ENCODE results near the gene OR4D2. TPM values are rescaled to one million over a fixed set of nuclear protein-coding genes. Genes with fewer than 3 reads are reported as not detected.

Gene OR4D2
- total and polyA plus RNA-seq, 4 donors = not detected

GRCh38 chr17:58219789-58220183 is 53.0 kb downstream of the OR4D2 start:
- Histone ChIP-seq H3K27me3 (ENCODE audit: control insufficient read depth in 4 of 4, insufficient read depth in 4 of 4, low read length in 3 of 4) (no peaks in the 10 kb centered on the region), H3K27ac (ENCODE audit: low read depth in 1 of 2, low read length in 2 of 2) (no peak overlapping the region), H3K4me3 (ENCODE audit: low read depth in 1 of 3, low read length in 3 of 3) (peak overlapping the region in 2 of 3 donors; percentile 86 to 100), H3K9ac (ENCODE audit: low read depth in 1 of 2, low read length in 2 of 2) (no peak overlapping the region), H3K4me1 (ENCODE audit: control insufficient read depth in 4 of 4, insufficient read depth in 4 of 4, low read length in 3 of 4) (peaks cover 0 to 13% (median 2%) of the 10 kb centered on the region in 4 donors), H3K9me3 (ENCODE audit: control insufficient read depth in 4 of 4, low read length in 3 of 4) (no peaks in the 10 kb centered on the region), H3K36me3 (ENCODE audit: control insufficient read depth in 4 of 4, insufficient read depth in 3 of 4, low read depth in 1 of 4, low read length in 3 of 4) (peaks cover 0 to 8% (median 2%) of the 10 kb centered on the region in 4 donors)
- DNase-seq (ENCODE audit: low spot score) = no peak
- TF ChIP-seq JUND (IDR thresholded peaks at IDR 0.05) (no peak), RXRA (IDR thresholded peaks at IDR 0.05) (no peak), ZBTB33 (IDR thresholded peaks at IDR 0.05) (no peak), NR2F2 (IDR thresholded peaks at IDR 0.05) (no peak), FOXA1 (IDR thresholded peaks at IDR 0.05) (no peak), YY1 (IDR thresholded peaks at IDR 0.05) (no peak), SP1 (IDR thresholded peaks at IDR 0.05) (no peak), ATF3 (IDR thresholded peaks at IDR 0.05) (no peak), HNF4G (IDR thresholded peaks at IDR 0.05) (no peak), CTCF (IDR thresholded peaks at IDR 0.05; ENCODE audit: low read depth, low read length, missing input control) (no peak), EGR1 (IDR thresholded peaks at IDR 0.05; ENCODE audit: low read depth in 2 of 2) (no peak), FOXA2 (IDR thresholded peaks at IDR 0.05) (no peak), GABPA (IDR thresholded peaks at IDR 0.05 in 1 of 2, conservative IDR thresholded peaks at IDR 0.05 in 1 of 2) (no peak), MAX (IDR thresholded peaks at IDR 0.05) (no peak), HNF4A (conservative IDR thresholded peaks at IDR 0.05) (no peak), REST (IDR thresholded peaks at IDR 0.05) (no peak), TAF1 (conservative IDR thresholded peaks at IDR 0.05) (no peak), RAD21 (IDR thresholded peaks at IDR 0.05) (no peak)
- WGBS = 57% methylated on average over 7 of the region's 7 CpGs

Other genes with a start within 250 kb of the OR4D2 start
- 1 to 10 TPM; 2.6 to 3.2 TPM for gene CUEDC1, start 211.6 kb upstream of the OR4D2 start, total RNA-seq
- gene CUEDC1, start 211.6 kb upstream of the OR4D2 start, polyA plus RNA-seq = 1 to 10 TPM; 3.6 to 4.9 TPM
- gene VEZF1, start 178.7 kb upstream of the OR4D2 start, total RNA-seq = 10 to 100 TPM; 14.6 to 26.2 TPM
- gene VEZF1, start 178.7 kb upstream of the OR4D2 start, polyA plus RNA-seq = 1 to 10 TPM; 7.9 to 8.2 TPM
- gene SRSF1, start 159.7 kb upstream of the OR4D2 start, total RNA-seq = 100 to 1,000 TPM; 162 to 201 TPM
- 10 to 100 TPM; 52.3 to 65.4 TPM for gene SRSF1, start 159.7 kb upstream of the OR4D2 start, polyA plus RNA-seq
- 10 to 100 TPM; 11.3 to 16.9 TPM for gene DYNLL2, start 83.6 kb upstream of the OR4D2 start, total RNA-seq
- gene DYNLL2, start 83.6 kb upstream of the OR4D2 start, polyA plus RNA-seq = 10 to 100 TPM in 1 of 2 donors, 1 to 10 TPM in 1; 3.2 to 22.1 TPM
- gene OR4D1, start 18.6 kb upstream of the OR4D2 start, total RNA-seq = under 1 TPM in 1 of 2 donors, not detected in 1; under 0.01 TPM
- not detected for gene OR4D1, start 18.6 kb upstream of the OR4D2 start, polyA plus RNA-seq
- gene EPX, start 25.7 kb downstream of the OR4D2 start, total RNA-seq = 10 to 100 TPM in 1 of 2 donors, not detected in 1; 10.0 TPM
- gene EPX, start 25.7 kb downstream of the OR4D2 start, polyA plus RNA-seq = under 1 TPM in 1 of 2 donors, not detected in 1; 0.09 TPM
- 1 to 10 TPM; 5.7 to 7.9 TPM for gene MKS1, start 52.3 kb downstream of the OR4D2 start, total RNA-seq
- 1 to 10 TPM; 4.4 to 4.5 TPM for gene MKS1, start 52.3 kb downstream of the OR4D2 start, polyA plus RNA-seq
- not detected for gene LPO, start 71.6 kb downstream of the OR4D2 start, total RNA-seq
- gene LPO, start 71.6 kb downstream of the OR4D2 start, polyA plus RNA-seq = not detected
- gene MPO, start 114.0 kb downstream of the OR4D2 start, total RNA-seq = 100 to 1,000 TPM in 1 of 2 donors, under 1 TPM in 1; 0.17 to 221 TPM
- under 1 TPM; 0.14 to 0.87 TPM for gene MPO, start 114.0 kb downstream of the OR4D2 start, polyA plus RNA-seq
- gene TSPOAP1, start 161.8 kb downstream of the OR4D2 start, total RNA-seq = 1 to 10 TPM; 2.0 to 4.6 TPM
- gene TSPOAP1, start 161.8 kb downstream of the OR4D2 start, polyA plus RNA-seq = 1 to 10 TPM; 1.5 to 3.1 TPM
- gene SUPT4H1, start 185.2 kb downstream of the OR4D2 start, total RNA-seq = 10 to 100 TPM; 23.3 to 48.1 TPM
- 10 to 100 TPM; 32.8 to 59.1 TPM for gene SUPT4H1, start 185.2 kb downstream of the OR4D2 start, polyA plus RNA-seq

Data from liver (tissue), 9 donors.